DOHH2 (cell line): ENCODE measurements around the gene ANKRD29.

Experiments used
- CTCF ChIP-seq: fragments of 200-600 bp; sonication (generic); IDR thresholded peaks from one replicate; pipeline ENCODE4 v1.5.1; 2014; ENCODE audit warnings: antibody characterized with exemption, mild to moderate bottlenecking, low read depth, low read length; ENCODE audit not compliant: poor library complexity, severe bottlenecking
- EZH2phosphoT487 ChIP-seq: fragments of 200-600 bp; sonication (generic); IDR thresholded peaks from 2 replicates; pipeline ENCODE4 v1.6.1; 2017; ENCODE audit warnings: borderline replicate concordance, mild to moderate bottlenecking, antibody characterized with exemption, low read length, moderate library complexity, mixed read lengths

- TF ChIP-seq CTCF (no peak), EZH2phosphoT487 (no peak)
Measured at GRCh38 chr18:23712445-23712844, 49.7 kb upstream of the ANKRD29 start.
